HepG2 (cell line): Measurements from ENCODE around the gene PDZD8. TPM values are rescaled to one million over a fixed set of nuclear protein-coding genes. Genes with fewer than 3 reads are reported as not detected.

ENCODE experiments used
- ARHGAP35 ChIP-seq: sonication (generic); formaldehyde crosslinking; IDR thresholded peaks from 2 replicates; pipeline ENCODE4 v1.9.0; 2022; ENCODE audit warnings: mild to moderate bottlenecking, inconsistent platforms, moderate library complexity, missing genetic modification reagents, borderline replicate concordance
- DRAP1 ChIP-seq: IDR thresholded peaks from 2 replicates; pipeline ENCODE4 v1.6.1; 2016; ENCODE audit warnings: missing genetic modification reagents, missing compliant biosample characterization
- FIP1L1 ChIP-seq: fragments of 200-400 bp; formaldehyde crosslinking; IDR thresholded peaks from 2 replicates; pipeline ENCODE4 v1.6.1; 2018; ENCODE audit warnings: low read depth, mild to moderate bottlenecking, low read length, moderate library complexity, borderline replicate concordance; ENCODE audit not compliant: insufficient read depth
- GATAD1 ChIP-seq: IDR thresholded peaks from 2 replicates; pipeline ENCODE4 v1.6.1; 2016; ENCODE audit warnings: missing genetic modification reagents, missing compliant biosample characterization
- HOXA3 ChIP-seq: sonication (generic); formaldehyde crosslinking; IDR thresholded peaks from 2 replicates; pipeline ENCODE4 v1.5.0; 2020; ENCODE audit warnings: missing genetic modification reagents
- JUN ChIP-seq: sonication (generic); formaldehyde crosslinking; IDR thresholded peaks from 2 replicates; pipeline ENCODE4 v1.4.0; 2020; ENCODE audit warnings: mild to moderate bottlenecking, missing genetic modification reagents
- KLF11 ChIP-seq: IDR thresholded peaks from 2 replicates; pipeline ENCODE4 v1.6.1; 2016; ENCODE audit warnings: missing compliant biosample characterization
- KLF6 ChIP-seq: IDR thresholded peaks from 2 replicates; pipeline ENCODE4 v1.8.0; 2016; ENCODE audit warnings: missing biosample characterization, missing genetic modification reagents
- MAFF ChIP-seq: IDR thresholded peaks from 2 replicates; pipeline ENCODE4 v1.6.1; 2011; ENCODE audit warnings: low read depth, low read length, improper control_type of control experiment
- MYC ChIP-seq: sonication (generic); formaldehyde crosslinking; IDR thresholded peaks from 2 replicates; pipeline ENCODE4 v1.9.0; 2021; ENCODE audit warnings: missing genetic modification reagents, borderline replicate concordance
- NFYC ChIP-seq: IDR thresholded peaks from 2 replicates; pipeline ENCODE4 v1.6.1; 2016; ENCODE audit warnings: missing genetic modification reagents, missing compliant biosample characterization
- PPARG ChIP-seq: conservative IDR thresholded peaks from 2 replicates; pipeline ENCODE4 v1.6.1; 2016; ENCODE audit warnings: missing biosample characterization, missing genetic modification reagents
- SAP130 ChIP-seq: IDR thresholded peaks from 2 replicates; pipeline ENCODE4 v1.6.1; 2016; ENCODE audit warnings: low read depth
- SMC3 ChIP-seq: IDR thresholded peaks from 2 replicates; pipeline ENCODE4 v1.6.1; 2011; ENCODE audit warnings: low read length, improper control_type of control experiment
- SMYD3 ChIP-seq: sonication (generic); formaldehyde crosslinking; IDR thresholded peaks from 2 replicates; pipeline ENCODE4 v1.8.1; 2023; ENCODE audit warnings: mild to moderate bottlenecking, missing genetic modification reagents
- SNAI1 ChIP-seq: sonication (generic); formaldehyde crosslinking; IDR thresholded peaks from 2 replicates; pipeline ENCODE4 v1.5.0; 2020; ENCODE audit warnings: mild to moderate bottlenecking, missing genetic modification reagents, borderline replicate concordance
- SOX5 ChIP-seq: IDR thresholded peaks from 2 replicates; pipeline ENCODE4 v1.6.1; 2016; ENCODE audit warnings: borderline replicate concordance
- TERF1 ChIP-seq: sonication (generic); formaldehyde crosslinking; IDR thresholded peaks from 2 replicates; pipeline ENCODE4 v1.8.0; 2022; ENCODE audit warnings: mild to moderate bottlenecking, missing genetic modification reagents, moderate library complexity
- TSC22D2 ChIP-seq: sonication (generic); formaldehyde crosslinking; IDR thresholded peaks from 2 replicates; pipeline ENCODE4 v1.5.1; 2020; ENCODE audit warnings: missing genetic modification reagents, mild to moderate bottlenecking, borderline replicate concordance
- ZNF12 ChIP-seq: sonication (generic); formaldehyde crosslinking; IDR thresholded peaks from 2 replicates; pipeline ENCODE4 v1.5.0; 2020; ENCODE audit warnings: missing genetic modification reagents
- ZNF331 ChIP-seq: sonication (generic); formaldehyde crosslinking; IDR thresholded peaks from 2 replicates; pipeline ENCODE4 v1.4.0; 2020; ENCODE audit warnings: missing genetic modification reagents
- ZNF33A ChIP-seq: sonication (generic); formaldehyde crosslinking; IDR thresholded peaks from 2 replicates; pipeline ENCODE4 v1.5.1; 2020; ENCODE audit warnings: missing genetic modification reagents, mild to moderate bottlenecking, moderate library complexity, borderline replicate concordance
- ZNF496 ChIP-seq: sonication (generic); formaldehyde crosslinking; IDR thresholded peaks from 2 replicates; pipeline ENCODE4 v1.8.1; 2023; ENCODE audit warnings: mild to moderate bottlenecking, moderate library complexity, missing genetic modification reagents; ENCODE audit not compliant: insufficient replicate concordance
- ZNF543 ChIP-seq: sonication (generic); formaldehyde crosslinking; IDR thresholded peaks from 2 replicates; pipeline ENCODE4 v1.4.0; 2020; ENCODE audit warnings: mild to moderate bottlenecking, missing genetic modification reagents
- ZNF850 ChIP-seq: sonication (generic); formaldehyde crosslinking; conservative IDR thresholded peaks from 2 replicates; pipeline ENCODE4 v1.9.0; 2021; ENCODE audit warnings: mild to moderate bottlenecking, missing genetic modification reagents
- polyA plus RNA-seq, 8 experiments: library from polyadenylated mRNA; depleted of rRNA in 3 of 8; stranded (reverse) in 7 of 8; unstranded in 1 of 8; fragments of >200 nt; fragmentation: Illumina TruSeq in 4 of 8; extraction: Trizol in 4 of 8; gene quantifications; 2 replicates each; pipeline versions ENCODE4 v1.2.1 to v1.2.3, GENCODE V29; 2011 to 2016; ENCODE audit warnings: low read depth in 4 of 8, missing spikeins in 1 of 8, mixed read lengths in 1 of 8; ENCODE audit not compliant: insufficient read depth in 1 of 8
- total RNA-seq, 5 experiments: library from RNA; depleted of rRNA; stranded (reverse); fragments of >200 nt; fragmentation: Illumina TruSeq; extraction: Trizol; gene quantifications; 2 replicates each; pipeline ENCODE4 v1.2.3, GENCODE V29; 2016; ENCODE audit warnings: low read depth in 1 of 5
- TF ChIP-seq, protein P1 (sequence below): sonication (generic); formaldehyde crosslinking; IDR thresholded peaks from 2 replicates; pipeline ENCODE4 v1.4.0; 2020; ENCODE audit warnings: missing genetic modification reagents
- TF ChIP-seq, protein P2 (sequence below): sonication (generic); formaldehyde crosslinking; IDR thresholded peaks from 2 replicates; pipeline ENCODE4 v1.8.1; 2023; ENCODE audit warnings: mild to moderate bottlenecking, missing genetic modification reagents

Gene PDZD8
- total and polyA plus RNA-seq, 2 of the 13 experiments (the other 11 are each of a cell fraction or from before 2014, with no cell fraction given) = 11.2 to 32.0 TPM

DNA sequence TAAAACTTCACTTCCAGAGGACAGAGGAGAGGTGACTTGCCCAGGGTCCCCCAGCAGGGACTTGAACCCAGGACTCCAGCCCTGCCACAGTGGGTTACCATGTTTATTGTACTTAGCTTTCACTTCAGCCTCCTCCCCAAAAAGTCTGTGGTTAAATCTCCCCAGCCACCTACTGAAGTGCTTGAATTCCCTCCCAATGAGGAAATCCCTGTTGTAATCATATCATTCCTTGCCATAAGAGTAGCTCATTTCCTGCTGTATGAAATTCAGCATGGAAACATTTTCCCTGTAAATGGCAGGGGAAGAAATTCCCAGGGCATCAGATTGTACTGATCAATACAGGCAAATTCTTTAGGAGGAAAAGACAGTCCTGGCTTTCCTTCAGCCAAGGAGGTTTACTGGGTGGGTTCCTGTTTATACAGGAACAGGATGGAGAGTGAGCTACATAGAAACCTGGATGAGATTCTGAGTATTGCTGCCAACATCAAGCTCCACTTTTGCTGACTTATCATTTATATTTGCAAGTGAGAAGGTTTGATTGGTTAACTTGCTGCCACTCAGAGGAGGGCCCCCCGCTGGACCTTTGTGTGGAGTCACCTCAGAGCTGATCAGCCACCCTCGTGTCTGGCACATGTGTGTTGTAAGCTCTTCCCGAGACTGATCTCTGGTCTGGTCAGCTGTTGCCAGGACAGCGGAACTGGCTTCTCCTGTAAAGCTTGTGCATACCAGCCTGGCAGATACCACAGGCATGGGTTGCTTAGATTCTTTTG, 16.4 kb upstream of the PDZD8 start (continued):
- TF ChIP-seq SOX5 (CRISPR knock-in tag) = peak; percentile 52; the same call in 1 of the 2 replicates
- TF ChIP-seq ZNF496 (CRISPR knock-in tag) = no peak
- TF ChIP-seq FIP1L1 = no peak
- TF ChIP-seq, protein P1, sequence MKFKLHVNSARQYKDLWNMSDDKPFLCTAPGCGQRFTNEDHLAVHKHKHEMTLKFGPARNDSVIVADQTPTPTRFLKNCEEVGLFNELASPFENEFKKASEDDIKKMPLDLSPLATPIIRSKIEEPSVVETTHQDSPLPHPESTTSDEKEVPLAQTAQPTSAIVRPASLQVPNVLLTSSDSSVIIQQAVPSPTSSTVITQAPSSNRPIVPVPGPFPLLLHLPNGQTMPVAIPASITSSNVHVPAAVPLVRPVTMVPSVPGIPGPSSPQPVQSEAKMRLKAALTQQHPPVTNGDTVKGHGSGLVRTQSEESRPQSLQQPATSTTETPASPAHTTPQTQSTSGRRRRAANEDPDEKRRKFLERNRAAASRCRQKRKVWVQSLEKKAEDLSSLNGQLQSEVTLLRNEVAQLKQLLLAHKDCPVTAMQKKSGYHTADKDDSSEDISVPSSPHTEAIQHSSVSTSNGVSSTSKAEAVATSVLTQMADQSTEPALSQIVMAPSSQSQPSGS (CRISPR knock-in tag) = 0 out of 2 replicates have a peak, but pooled peaks have one; percentile 53
- TF ChIP-seq TERF1 (CRISPR knock-in tag) = no peak
- peak; percentile 55 for TF ChIP-seq NFYC (CRISPR knock-in tag)
- no peak for TF ChIP-seq TSC22D2 (CRISPR knock-in tag)
- TF ChIP-seq SAP130 (CRISPR knock-in tag) = peak; percentile 73
- 0 out of 2 replicates have a peak, but pooled peaks have one; percentile 39 for TF ChIP-seq ZNF331 (CRISPR knock-in tag)
- TF ChIP-seq JUN (CRISPR knock-in tag) = 0 out of 2 replicates have a peak, but pooled peaks have one; percentile 38
- peak; percentile 97 for TF ChIP-seq MAFF
- TF ChIP-seq, protein P2, sequence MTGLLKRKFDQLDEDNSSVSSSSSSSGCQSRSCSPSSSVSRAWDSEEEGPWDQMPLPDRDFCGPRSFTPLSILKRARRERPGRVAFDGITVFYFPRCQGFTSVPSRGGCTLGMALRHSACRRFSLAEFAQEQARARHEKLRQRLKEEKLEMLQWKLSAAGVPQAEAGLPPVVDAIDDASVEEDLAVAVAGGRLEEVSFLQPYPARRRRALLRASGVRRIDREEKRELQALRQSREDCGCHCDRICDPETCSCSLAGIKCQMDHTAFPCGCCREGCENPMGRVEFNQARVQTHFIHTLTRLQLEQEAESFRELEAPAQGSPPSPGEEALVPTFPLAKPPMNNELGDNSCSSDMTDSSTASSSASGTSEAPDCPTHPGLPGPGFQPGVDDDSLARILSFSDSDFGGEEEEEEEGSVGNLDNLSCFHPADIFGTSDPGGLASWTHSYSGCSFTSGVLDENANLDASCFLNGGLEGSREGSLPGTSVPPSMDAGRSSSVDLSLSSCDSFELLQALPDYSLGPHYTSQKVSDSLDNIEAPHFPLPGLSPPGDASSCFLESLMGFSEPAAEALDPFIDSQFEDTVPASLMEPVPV (CRISPR knock-in tag) = no peak
- TF ChIP-seq SMC3 = 0 out of 2 replicates have a peak, but pooled peaks have one; percentile 11
- no peak for TF ChIP-seq ARHGAP35 (CRISPR knock-in tag)
- TF ChIP-seq ZNF33A (CRISPR knock-in tag) = no peak
- TF ChIP-seq MYC (CRISPR knock-in tag) = peak; percentile 57; the same call in 1 of the 2 replicates
- TF ChIP-seq SMYD3 (CRISPR knock-in tag) = no peak
- TF ChIP-seq ZNF12 (CRISPR knock-in tag) = peak; percentile 60; the same call in 1 of the 2 replicates
- peak; percentile 59; the same call in 1 of the 2 replicates for TF ChIP-seq HOXA3 (CRISPR knock-in tag)
- TF ChIP-seq KLF6 = peak; percentile 82; the same call in 1 of the 2 replicates
- 0 out of 2 replicates have a peak, but pooled peaks have one; percentile 53 for TF ChIP-seq ZNF543
- TF ChIP-seq KLF11 = peak; percentile 69; the same call in 1 of the 2 replicates
- no peak for TF ChIP-seq ZNF850
- 0 out of 2 replicates have a peak, but pooled peaks have one; percentile 41 for TF ChIP-seq DRAP1 (CRISPR knock-in tag)
- no peak for TF ChIP-seq SNAI1 (CRISPR knock-in tag)
- 0 out of 2 replicates have a peak, but pooled peaks have one; percentile 24 for TF ChIP-seq GATAD1 (CRISPR knock-in tag)
- 0 out of 2 replicates have a peak, but pooled peaks have one; percentile 40 for TF ChIP-seq PPARG (CRISPR knock-in tag)
